ENCODE data around the gene PODN.

PODN gene

DNA sequence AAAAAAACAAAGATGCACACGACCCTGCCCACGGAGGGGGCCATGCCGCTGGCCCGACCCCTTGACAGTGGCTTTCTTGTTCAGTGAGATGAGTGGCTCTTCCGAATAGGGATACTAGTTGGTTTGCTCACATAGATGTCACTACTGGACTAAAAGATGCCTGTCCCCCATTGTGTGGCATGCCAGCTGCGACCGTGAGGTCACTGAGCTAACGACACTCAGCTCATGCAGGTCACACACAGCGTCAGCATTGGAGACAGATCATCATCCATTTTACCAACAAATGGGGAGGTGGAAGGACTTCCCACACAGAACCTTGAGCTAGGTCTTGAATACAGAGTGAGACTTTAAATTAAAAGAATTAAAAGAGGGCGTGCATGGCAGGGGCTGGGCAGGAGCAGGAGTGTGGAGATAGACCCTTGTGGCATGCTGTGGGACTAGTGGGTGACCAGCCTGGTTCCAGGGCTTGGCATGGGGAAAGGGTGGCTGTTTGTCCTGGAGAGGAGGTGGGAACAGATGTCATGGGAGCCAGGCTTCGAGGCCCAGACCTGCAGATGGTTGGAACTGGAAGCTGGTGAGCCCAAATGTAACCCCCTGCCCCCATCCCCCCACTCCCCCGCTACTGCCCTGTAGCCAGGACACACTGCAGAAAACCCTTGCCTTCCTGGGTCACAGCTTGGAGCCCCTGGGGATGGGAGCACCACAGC, 68.0 kb downstream of the PODN start:
- DNase-seq (ENCODE audit: extremely low read depth, low read depth) = no peak
- no peak overlapping the region for H3K4me3 ChIP-seq (replicated peaks; ENCODE audit: low read depth, low read length)
- TF ChIP-seq, protein P1, sequence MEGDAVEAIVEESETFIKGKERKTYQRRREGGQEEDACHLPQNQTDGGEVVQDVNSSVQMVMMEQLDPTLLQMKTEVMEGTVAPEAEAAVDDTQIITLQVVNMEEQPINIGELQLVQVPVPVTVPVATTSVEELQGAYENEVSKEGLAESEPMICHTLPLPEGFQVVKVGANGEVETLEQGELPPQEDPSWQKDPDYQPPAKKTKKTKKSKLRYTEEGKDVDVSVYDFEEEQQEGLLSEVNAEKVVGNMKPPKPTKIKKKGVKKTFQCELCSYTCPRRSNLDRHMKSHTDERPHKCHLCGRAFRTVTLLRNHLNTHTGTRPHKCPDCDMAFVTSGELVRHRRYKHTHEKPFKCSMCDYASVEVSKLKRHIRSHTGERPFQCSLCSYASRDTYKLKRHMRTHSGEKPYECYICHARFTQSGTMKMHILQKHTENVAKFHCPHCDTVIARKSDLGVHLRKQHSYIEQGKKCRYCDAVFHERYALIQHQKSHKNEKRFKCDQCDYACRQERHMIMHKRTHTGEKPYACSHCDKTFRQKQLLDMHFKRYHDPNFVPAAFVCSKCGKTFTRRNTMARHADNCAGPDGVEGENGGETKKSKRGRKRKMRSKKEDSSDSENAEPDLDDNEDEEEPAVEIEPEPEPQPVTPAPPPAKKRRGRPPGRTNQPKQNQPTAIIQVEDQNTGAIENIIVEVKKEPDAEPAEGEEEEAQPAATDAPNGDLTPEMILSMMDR (IDR thresholded peaks at IDR 0.05; ENCODE audit: low read depth, low read length, missing control alignments) = no peak

DNA sequence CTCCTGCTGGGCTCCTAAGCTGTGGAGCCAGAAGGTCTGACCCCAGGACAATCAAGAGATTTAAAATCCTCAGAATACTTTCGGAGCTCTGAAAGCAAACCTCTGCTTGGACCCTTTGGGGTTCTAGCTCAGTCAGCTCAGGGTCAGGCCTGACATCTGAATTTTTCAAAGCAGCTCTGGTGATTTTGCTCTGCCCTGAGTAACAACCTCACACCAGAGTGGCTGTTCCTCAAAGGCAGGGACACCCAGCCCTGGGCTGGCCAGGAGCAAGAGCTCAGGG, 68.5 kb downstream of the PODN start:
- DNase-seq (ENCODE audit: extremely low read depth, low read depth) = no peak
- TF ChIP-seq, protein P1 (IDR thresholded peaks at IDR 0.05; ENCODE audit: low read depth, low read length, missing control alignments) = no peak
- H3K4me3 ChIP-seq (replicated peaks; ENCODE audit: low read depth, low read length) = no peak overlapping the region

DNA sequence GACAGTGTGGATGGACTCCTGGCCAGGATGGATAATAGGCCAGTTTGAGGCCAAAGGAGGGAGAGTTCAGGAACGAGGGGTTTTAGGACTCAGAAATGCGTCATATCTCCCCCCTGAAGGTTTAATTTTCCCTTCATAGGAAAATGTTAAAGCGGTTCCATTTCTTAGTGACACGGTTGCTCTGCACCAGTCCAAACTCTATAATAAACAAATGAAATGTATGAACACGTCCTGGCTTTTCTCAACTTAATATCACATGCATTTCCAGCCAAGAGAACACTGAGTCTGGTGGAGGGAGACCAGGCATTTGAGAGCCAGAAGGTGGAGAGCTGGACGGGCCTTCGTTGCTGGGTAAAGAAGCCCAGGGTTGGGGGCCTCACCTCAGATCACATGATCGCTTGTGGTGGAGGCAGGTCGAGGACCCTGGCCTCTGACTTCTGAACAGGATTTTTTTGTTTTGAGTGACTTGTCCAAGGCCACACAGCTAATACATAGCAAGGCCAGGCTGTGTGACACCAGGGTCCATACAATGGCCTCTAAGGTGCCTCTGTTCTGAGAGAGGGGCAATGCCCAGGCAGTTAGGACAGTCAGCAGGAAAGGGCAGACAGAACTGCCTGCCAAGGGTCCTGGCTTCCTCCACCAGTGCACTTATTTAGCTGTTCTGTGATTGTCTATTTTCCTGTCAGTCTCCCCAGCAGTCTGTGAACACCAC, 69.0 kb downstream of the PODN start:
- no peak overlapping the region for H3K4me3 ChIP-seq (replicated peaks; ENCODE audit: low read depth, low read length)
- no peak for DNase-seq (ENCODE audit: extremely low read depth, low read depth)
- TF ChIP-seq, protein P1 (IDR thresholded peaks at IDR 0.05; ENCODE audit: low read depth, low read length, missing control alignments) = no peak

DNA sequence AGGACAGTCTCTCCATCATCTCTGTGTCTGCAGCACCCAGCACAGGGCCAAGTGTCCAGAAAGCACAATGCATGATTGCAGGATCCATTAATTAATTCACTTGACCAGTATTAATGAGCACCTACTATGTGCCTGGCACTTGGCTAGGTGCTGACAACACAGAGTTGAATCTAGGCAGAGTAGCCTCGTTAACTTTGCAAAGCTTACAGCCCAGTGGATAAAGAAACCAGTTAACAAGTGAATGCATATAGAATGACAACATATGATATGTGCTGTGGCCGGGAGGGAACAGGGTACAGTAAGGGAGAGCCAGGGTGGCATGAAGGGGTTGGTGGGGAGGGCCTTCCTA, 69.6 kb downstream of the PODN start:
- TF ChIP-seq, protein P1 (IDR thresholded peaks at IDR 0.05; ENCODE audit: low read depth, low read length, missing control alignments) = no peak
- no peak overlapping the region for H3K4me3 ChIP-seq (replicated peaks; ENCODE audit: low read depth, low read length)
- no peak for DNase-seq (ENCODE audit: extremely low read depth, low read depth)

DNA sequence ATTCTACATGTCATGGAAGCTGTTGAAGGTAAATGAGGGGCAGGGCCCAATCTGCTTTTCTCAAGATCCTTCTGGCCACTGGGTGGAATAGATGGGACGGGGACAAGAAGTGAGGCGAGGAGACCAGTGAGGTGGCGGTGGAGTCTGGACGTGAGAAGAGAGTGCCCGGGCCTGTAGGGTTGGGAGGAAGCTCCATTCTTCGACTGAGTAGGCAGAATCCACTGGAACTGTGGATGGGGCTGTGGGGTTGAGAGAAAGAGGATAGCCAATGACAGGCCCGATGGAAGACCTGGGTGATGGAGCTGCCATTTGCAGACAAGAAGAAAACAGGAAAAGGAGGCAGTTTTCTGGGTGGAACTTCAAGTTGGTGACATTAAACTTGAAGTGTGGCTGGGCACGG, 70.2 kb downstream of the PODN start:
- H3K4me3 ChIP-seq (replicated peaks; ENCODE audit: low read depth, low read length) = no peak overlapping the region
- no peak for DNase-seq (ENCODE audit: extremely low read depth, low read depth)
- TF ChIP-seq, protein P1 (IDR thresholded peaks at IDR 0.05; ENCODE audit: low read depth, low read length, missing control alignments) = no peak

DNA sequence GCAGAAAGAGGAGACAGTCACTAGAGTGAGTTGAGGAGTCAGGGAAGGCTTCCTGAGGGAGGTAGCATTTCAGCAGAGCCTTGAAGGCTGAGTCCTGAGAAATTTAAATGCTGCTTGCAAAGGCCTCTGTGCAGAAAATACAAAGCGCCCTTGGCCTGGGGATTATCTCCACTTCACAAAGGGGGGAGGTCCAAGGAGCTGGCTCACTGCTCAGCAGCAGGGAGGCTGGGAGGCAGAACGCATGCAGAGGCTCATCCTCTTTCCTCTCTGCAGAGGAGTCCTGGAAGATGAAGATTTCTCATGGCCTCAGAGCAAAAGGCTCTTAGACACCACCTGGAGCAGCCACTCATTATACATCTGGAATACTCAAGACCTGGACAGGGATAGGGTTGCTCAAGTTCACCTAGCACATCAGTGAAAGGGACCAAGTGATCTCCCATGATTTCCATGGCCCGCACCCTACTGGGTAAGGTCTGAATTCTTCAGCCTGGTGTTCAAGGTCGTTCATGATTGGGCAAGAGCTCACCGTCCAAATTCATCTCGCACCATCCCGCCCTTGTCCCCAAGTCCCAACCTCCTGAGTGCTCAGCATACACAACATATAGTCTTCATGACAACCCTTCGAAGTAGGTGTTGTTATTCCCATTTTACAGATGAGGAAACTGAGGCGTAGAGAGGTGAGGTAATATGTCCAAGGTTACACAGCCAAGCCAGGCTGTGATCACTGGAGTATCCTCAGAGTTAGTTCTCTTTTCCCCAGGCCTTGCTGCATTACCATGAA, 71.4 kb downstream of the PODN start:
- DNase-seq (ENCODE audit: extremely low read depth, low read depth) = no peak
- TF ChIP-seq, protein P1 (IDR thresholded peaks at IDR 0.05; ENCODE audit: low read depth, low read length, missing control alignments) = no peak

More for the DNA sequence above, 71.4 kb downstream of the PODN start:
- H3K4me3 ChIP-seq (replicated peaks; ENCODE audit: low read depth, low read length) = no peak overlapping the region
